ENCODE results near the gene BAHCC1. TPM values are rescaled to one million over a fixed set of nuclear protein-coding genes. Genes with fewer than 3 reads are reported as not detected.

Gene BAHCC1
- total RNA-seq, 2 experiments from 2014 or later = 0.87 to 0.91 TPM

DNA sequence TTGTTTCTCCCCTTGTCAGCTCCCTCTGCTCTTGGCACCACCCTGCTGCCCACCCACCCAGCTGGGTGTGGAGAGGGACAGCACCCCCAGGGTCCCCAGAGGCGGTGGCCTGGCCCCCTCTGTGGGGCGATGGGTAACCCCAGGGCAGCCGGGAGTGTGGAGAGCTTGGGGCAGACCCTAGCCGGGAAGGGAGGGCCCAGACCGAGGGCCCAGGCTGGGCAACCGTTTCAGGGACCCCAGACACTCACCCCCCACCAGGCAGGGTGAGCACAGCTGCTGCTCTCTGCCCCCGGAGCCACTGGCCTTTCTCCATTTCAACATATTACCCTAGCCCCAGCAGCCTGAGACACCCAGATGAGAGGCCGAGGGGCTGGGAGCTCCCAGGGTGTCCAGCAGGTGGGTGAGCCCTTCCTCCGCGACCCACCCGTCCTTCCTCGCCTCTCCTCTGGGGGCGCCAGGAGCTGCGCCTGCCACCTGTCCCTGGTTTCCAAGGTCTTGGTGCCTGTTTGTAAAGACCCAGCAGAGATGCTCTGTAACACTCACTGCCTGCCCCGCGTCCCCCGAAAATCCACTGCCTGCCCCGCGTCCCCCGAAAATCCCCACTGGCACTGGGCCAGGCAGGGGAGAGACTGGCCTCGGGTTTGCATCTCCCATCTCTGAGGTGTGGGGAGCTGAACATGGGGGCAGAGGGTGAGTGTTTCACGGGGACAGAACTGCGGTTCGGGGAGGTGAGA lies 45.4 kb downstream of the BAHCC1 start:
- H3K36me3 Mint-ChIP-seq (ENCODE audit: low read depth) = no peaks in the 10 kb centered on the region
- H3K4me3 Mint-ChIP-seq = no peak overlapping the region
- H3K9me3 Mint-ChIP-seq (ENCODE audit: insufficient read depth) = no peaks in the 10 kb centered on the region
- no peaks in the 10 kb centered on the region for H3K27me3 Mint-ChIP-seq (ENCODE audit: low read depth)
- H3K4me1 Mint-ChIP-seq (ENCODE audit: low read depth) = peaks cover 11% of the 10 kb centered on the region
- DNase-seq (no peak), ATAC-seq (no peak)
- ChIA-PET CTCF (interaction anchor here (0.8 to 2.4 kb wide), 4 partner anchors 11 to 44 kb away, joined by 3 to 10 read pairs (median 4); no protein-coding TSS in a partner anchor), POLR2A (interaction anchor here (1.6 kb wide), 1 partner anchor 44 kb away, joined by 3 read pairs; no protein-coding TSS in a partner anchor)
- H3K27ac Mint-ChIP-seq = no peak overlapping the region

DNA sequence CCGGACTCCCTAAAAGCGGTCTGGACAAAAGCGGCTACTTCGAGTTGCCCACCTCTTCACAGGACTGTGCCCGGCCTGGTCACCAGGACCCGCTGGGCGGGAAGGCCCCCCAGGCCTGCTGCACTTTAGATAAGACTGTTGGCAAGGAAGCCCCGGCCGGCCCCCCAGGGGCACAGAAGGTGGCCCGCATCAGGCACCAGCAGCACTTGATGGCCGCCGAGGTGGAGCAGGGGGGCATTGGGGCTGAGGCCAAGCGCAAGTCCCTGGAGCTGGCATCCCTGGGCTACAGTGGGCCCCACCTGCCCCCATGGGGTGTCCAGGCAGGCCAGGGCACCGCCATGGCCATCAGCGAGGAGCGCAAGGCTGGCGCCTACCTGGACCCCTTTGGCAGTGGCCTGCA lies 47.5 kb downstream of the BAHCC1 start:
- Mint-ChIP-seq H3K27me3 (ENCODE audit: low read depth) (no peaks in the 10 kb centered on the region), H3K4me1 (ENCODE audit: low read depth) (peaks cover 11% of the 10 kb centered on the region), H3K9me3 (ENCODE audit: insufficient read depth) (no peaks in the 10 kb centered on the region), H3K36me3 (ENCODE audit: low read depth) (no peaks in the 10 kb centered on the region), H3K4me3 (no peak overlapping the region), H3K27ac (no peak overlapping the region)
- DNase-seq (no peak), ATAC-seq (no peak)
- CTCF ChIA-PET = no interaction called here
- POLR2A ChIA-PET = no interaction called here

DNA sequence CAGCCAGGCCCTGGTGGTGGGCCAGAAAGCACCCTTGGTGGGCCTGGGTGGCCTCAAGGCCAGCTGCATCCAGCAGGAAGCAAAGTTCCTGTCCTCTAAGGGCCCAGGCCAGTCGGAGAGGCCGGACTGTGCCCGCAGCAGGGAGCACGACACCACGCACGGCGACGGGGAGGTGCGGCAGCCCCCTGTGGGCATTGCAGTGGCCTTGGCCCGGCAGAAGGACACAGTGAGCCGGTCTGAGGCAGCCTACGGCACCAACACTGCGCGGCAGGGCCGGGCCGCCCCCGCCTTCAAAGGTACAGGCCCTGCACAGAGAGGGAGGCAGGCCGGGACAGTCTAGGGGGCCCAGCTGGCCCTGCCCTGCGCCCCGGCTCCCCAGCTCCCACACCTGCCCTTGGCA lies 48.0 kb downstream of the BAHCC1 start:
- ChIA-PET POLR2A (no interaction called here), CTCF (no interaction called here)
- Mint-ChIP-seq H3K9me3 (ENCODE audit: insufficient read depth) (no peaks in the 10 kb centered on the region), H3K36me3 (ENCODE audit: low read depth) (no peaks in the 10 kb centered on the region), H3K4me3 (no peak overlapping the region), H3K27me3 (ENCODE audit: low read depth) (no peaks in the 10 kb centered on the region), H3K27ac (no peak overlapping the region), H3K4me1 (ENCODE audit: low read depth) (peaks cover 11% of the 10 kb centered on the region)
- no peak for DNase-seq
- ATAC-seq = no peak

DNA sequence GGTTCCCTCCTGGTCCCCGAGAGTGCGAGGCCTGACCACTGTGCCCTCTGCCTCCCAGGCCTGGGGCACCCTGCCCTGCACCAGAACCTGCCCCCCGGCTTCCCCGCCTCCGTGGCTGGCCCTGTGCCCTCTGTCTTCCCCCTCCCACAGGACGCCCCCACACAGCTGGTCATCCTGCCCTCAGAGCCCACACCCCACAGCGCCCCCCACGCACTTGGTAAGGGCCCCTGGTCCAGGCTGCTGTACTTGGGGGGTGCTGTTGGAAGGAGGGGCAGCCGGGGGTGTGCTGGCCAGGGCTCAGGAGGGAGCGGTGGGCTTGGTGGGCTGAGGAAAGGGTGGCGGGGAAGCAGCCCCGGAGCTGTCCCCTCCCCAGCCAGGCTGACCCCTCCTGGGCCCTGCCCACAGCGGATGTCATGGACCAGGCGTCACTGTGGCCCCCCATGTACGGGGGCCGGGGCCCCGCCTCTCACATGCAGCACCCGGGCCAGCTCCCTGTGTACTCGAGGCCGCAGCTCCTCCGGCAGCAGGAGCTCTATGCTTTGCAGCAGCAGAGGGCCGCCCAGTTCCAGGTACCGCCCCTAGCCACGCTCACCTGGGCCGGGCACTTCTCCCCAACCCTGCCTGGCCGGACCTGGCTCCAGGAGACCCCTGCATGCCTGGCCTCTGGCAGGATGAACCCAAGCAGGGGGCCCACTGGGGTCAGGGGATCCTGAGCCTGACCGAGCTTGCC lies 49.5 kb downstream of the BAHCC1 start:
- Mint-ChIP-seq H3K4me1 (ENCODE audit: low read depth) (peaks cover under 1% of the 10 kb centered on the region), H3K27me3 (ENCODE audit: low read depth) (no peaks in the 10 kb centered on the region)
- CTCF ChIA-PET = no interaction called here

DNA sequence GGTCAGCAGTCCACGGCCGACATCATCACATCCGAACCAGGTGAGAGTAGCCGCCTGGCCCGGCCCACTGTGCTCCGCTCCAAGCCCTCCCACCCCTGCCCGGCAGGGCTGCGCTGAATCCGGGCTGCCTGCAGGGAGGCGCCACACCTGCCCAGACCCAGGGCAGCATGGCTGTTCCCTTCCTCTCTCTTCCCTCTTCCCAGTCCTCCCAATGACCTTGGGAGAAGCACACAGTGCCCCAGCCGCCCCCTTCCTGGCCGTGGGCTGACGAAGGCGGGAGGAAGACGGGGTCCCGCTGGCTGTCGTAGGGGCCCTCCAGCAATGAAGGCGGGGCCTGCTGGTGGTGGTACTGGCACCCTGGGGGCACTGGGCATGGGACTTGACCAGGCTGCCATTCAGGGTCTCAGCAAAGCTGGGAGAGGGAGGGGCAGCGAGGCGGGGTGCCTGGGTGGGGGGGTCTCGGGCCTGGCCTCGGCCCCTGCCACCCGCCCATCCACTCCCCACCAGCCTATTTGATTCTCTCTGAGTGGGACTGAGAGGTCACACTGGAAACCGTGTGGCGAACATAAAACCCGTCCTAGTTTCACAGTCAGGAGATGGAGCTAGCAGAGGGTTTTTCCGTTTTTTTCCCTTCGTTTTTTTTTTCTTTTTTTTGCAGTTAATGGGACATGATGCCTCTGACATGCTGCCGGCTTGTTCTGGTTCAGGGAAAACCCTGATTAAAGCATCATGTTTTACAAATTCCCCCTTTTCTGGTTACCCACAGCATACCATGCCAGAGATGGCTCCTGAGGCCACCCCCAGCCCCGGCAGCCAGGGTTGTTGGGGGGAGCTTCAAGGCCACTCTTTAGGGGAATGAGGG lies 50.6 kb downstream of the BAHCC1 start:
- POLR2A ChIA-PET = no interaction called here
- CTCF ChIA-PET = no interaction called here
- no peak overlapping the region for H3K27ac Mint-ChIP-seq
- no peaks in the 10 kb centered on the region for H3K36me3 Mint-ChIP-seq (ENCODE audit: low read depth)
- no peaks in the 10 kb centered on the region for H3K4me1 Mint-ChIP-seq (ENCODE audit: low read depth)
- no peak for ATAC-seq
- H3K9me3 Mint-ChIP-seq (ENCODE audit: insufficient read depth) = no peaks in the 10 kb centered on the region
- no peaks in the 10 kb centered on the region for H3K27me3 Mint-ChIP-seq (ENCODE audit: low read depth)
- H3K4me3 Mint-ChIP-seq = no peak overlapping the region
- DNase-seq = no peak

More for the DNA sequence above, 49.5 kb downstream of the BAHCC1 start:
- DNase-seq = no peak
- Mint-ChIP-seq H3K27ac (no peak overlapping the region), H3K4me3 (no peak overlapping the region), H3K9me3 (ENCODE audit: insufficient read depth) (no peaks in the 10 kb centered on the region), H3K36me3 (ENCODE audit: low read depth) (no peaks in the 10 kb centered on the region)
- no peak for ATAC-seq
- POLR2A ChIA-PET = no interaction called here

DNA sequence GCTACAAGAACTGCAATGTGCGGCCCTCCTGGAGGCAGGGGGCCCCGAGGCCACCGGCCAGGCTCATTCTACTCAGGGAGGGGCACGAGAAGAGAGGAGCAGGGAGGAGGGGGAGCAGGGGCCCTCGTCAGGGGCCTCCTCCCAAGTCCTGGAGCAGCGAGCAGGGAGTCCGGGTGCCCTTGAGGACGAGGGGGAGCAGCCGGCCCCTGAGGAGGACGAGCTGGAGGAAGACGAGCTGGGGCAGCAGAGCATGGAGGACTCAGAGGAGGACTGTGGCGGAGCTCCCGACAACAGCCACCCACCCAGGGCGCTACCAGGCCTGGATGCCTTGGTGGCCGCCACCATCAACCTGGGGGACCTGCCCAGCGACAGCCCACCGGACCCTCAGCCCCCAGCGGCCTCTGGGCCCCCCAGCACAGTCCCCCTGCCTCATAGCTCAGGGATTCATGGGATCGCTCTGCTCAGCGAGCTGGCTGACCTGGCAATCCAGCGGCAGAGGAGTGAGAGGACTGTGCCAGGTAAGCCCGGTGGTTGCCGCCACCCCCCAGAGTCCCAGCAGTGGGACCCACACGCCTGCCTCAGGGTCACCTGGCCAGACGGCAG lies 52.2 kb downstream of the BAHCC1 start:
- no peak for ATAC-seq
- CTCF ChIA-PET = no interaction called here

DNA sequence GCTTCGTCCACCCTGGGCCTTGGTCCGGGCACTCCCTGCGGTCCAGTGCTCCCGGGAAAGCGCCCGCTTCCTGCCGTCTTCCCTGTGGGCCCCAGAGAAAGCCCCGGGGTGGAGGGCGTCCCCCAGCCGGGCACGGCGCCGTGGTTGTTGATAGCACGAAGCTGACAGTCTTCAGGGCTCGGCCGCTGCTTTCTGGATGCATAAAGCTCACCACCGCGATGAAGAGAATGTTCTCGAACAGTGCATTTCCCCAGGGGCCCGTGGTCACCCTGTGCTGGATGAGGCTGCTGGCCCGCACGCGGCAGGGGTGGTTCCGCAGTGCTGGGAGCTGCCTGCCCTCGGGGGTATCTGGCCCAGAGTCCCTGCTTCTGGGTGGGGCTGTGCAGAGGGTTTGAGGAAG lies 53.2 kb downstream of the BAHCC1 start:
- no peaks in the 10 kb centered on the region for H3K9me3 Mint-ChIP-seq (ENCODE audit: insufficient read depth)
- H3K4me3 Mint-ChIP-seq = no peak overlapping the region
- DNase-seq (no peak), ATAC-seq (no peak)
- no peaks in the 10 kb centered on the region for H3K36me3 Mint-ChIP-seq (ENCODE audit: low read depth)
- ChIA-PET POLR2A (no interaction called here), CTCF (no interaction called here)
- peaks cover 6% of the 10 kb centered on the region for H3K4me1 Mint-ChIP-seq (ENCODE audit: low read depth)
- no peak overlapping the region for H3K27ac Mint-ChIP-seq
- no peaks in the 10 kb centered on the region for H3K27me3 Mint-ChIP-seq (ENCODE audit: low read depth)

More for the DNA sequence above, 52.2 kb downstream of the BAHCC1 start:
- no peak for DNase-seq
- POLR2A ChIA-PET = no interaction called here
- H3K27ac Mint-ChIP-seq = no peak overlapping the region
- H3K4me1 Mint-ChIP-seq (ENCODE audit: low read depth) = no peaks in the 10 kb centered on the region
- H3K36me3 Mint-ChIP-seq (ENCODE audit: low read depth) = no peaks in the 10 kb centered on the region
- no peaks in the 10 kb centered on the region for H3K27me3 Mint-ChIP-seq (ENCODE audit: low read depth)
- H3K9me3 Mint-ChIP-seq (ENCODE audit: insufficient read depth) = no peaks in the 10 kb centered on the region
- no peak overlapping the region for H3K4me3 Mint-ChIP-seq

DNA sequence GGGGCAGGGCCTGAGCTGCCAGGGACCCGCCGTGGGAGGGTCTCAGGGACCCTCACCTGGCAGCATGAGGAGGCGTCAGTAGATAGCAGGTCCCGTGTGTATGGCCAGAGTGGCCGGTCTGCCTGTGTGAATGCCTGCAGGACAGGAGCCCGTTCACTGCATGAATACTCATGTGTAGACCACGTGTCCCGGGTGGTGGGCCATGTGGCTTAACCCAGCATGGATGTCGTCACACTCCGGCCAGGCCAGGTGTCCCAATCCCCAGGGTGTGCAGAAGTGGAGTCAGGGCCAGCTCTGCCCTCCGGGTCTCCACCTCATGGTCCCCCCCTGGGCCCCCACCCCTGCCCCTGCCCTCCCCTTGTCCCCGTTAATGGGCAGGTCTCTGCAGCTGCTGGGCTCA lies 53.7 kb downstream of the BAHCC1 start:
- DNase-seq (no peak), ATAC-seq (no peak)
- POLR2A ChIA-PET = no interaction called here
- Mint-ChIP-seq H3K4me3 (no peak overlapping the region), H3K36me3 (ENCODE audit: low read depth) (no peaks in the 10 kb centered on the region), H3K4me1 (ENCODE audit: low read depth) (peaks cover 11% of the 10 kb centered on the region), H3K27me3 (ENCODE audit: low read depth) (no peaks in the 10 kb centered on the region), H3K9me3 (ENCODE audit: insufficient read depth) (no peaks in the 10 kb centered on the region), H3K27ac (no peak overlapping the region)
- CTCF ChIA-PET = no interaction called here

DNA sequence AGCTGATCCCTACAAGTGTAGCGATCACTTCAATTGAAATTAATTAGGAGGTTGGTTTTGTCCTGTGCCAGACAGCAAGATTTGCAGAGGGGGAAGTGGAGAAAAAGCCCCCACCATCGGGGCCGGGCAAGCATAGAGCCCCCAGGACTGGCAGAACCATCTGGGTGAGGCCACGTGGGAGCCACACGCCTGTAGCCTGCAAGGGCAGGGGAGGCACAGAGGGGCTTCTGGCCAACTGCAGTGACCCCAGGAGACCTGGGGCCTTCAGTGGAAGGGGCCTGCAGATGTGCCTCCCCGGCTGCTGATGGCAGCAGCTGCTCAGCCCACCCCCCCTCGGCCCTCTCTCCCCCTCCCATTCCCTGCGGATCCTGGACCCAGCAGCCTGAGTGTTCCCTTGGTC lies 54.1 kb downstream of the BAHCC1 start:
- ChIA-PET POLR2A (no interaction called here), CTCF (no interaction called here)
- peaks cover 14% of the 10 kb centered on the region for H3K4me1 Mint-ChIP-seq (ENCODE audit: low read depth)
- H3K4me3 Mint-ChIP-seq = no peak overlapping the region
- ATAC-seq = no peak
- no peaks in the 10 kb centered on the region for H3K36me3 Mint-ChIP-seq (ENCODE audit: low read depth)
- H3K9me3 Mint-ChIP-seq (ENCODE audit: insufficient read depth) = no peaks in the 10 kb centered on the region
- H3K27me3 Mint-ChIP-seq (ENCODE audit: low read depth) = no peaks in the 10 kb centered on the region
- H3K27ac Mint-ChIP-seq = no peak overlapping the region
- no peak for DNase-seq

DNA sequence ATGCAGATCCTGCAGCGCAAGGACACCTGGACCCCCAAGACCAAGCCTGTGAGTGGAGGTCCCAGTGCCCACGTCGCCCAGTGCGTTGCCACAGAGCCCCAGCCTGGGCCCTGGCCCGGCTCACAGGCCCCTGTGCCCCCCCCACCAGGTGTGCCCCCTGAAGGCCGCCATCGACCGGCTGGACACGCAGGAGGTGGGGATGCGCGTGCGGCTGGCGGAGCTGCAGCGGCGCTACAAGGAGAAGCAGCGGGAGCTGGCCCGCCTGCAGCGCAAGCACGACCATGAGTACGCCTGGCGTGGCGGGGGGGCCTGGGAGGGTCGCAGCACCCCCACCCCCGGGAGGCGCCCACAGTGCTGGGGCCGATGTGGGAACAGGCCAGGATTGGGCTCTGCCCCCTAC lies 56.6 kb downstream of the BAHCC1 start:
- DNase-seq (no peak), ATAC-seq (no peak)
- ChIA-PET POLR2A (no interaction called here), CTCF (no interaction called here)
- no peak overlapping the region for H3K4me3 Mint-ChIP-seq
- H3K27ac Mint-ChIP-seq = no peak overlapping the region
- no peaks in the 10 kb centered on the region for H3K9me3 Mint-ChIP-seq (ENCODE audit: insufficient read depth)
- H3K4me1 Mint-ChIP-seq (ENCODE audit: low read depth) = peaks cover 21% of the 10 kb centered on the region
- no peaks in the 10 kb centered on the region for H3K36me3 Mint-ChIP-seq (ENCODE audit: low read depth)
- no peaks in the 10 kb centered on the region for H3K27me3 Mint-ChIP-seq (ENCODE audit: low read depth)

DNA sequence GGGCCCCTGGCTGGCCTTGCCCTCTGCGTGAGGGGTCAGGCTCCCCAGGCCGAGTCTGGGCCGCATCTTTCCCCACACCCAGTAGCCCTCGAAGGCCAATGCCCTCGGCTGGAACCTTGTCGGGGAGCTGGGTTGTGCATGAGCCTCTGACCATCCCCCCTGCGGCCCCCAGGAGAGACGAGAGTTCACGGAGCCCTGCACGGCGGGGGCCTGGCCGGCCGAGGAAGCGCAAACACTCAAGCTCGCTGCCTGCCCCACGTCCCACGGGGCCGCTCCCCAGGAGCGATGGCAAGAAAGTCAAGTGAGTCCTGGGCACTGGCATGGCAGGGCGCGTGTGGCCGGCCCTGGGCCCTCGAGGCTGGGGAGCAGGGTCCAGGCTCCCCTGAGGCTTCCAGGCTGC lies 57.3 kb downstream of the BAHCC1 start:
- peaks cover 24% of the 10 kb centered on the region for H3K4me1 Mint-ChIP-seq (ENCODE audit: low read depth)
- H3K9me3 Mint-ChIP-seq (ENCODE audit: insufficient read depth) = no peaks in the 10 kb centered on the region
- no peak for DNase-seq
- H3K27me3 Mint-ChIP-seq (ENCODE audit: low read depth) = no peaks in the 10 kb centered on the region
- ChIA-PET POLR2A (interaction anchor here (0.7 kb wide), 1 partner anchor 361 kb away, joined by 3 read pairs; no protein-coding TSS in a partner anchor), CTCF (no interaction called here)
- no peak overlapping the region for H3K27ac Mint-ChIP-seq
- ATAC-seq = no peak
- no peak overlapping the region for H3K4me3 Mint-ChIP-seq
- H3K36me3 Mint-ChIP-seq (ENCODE audit: low read depth) = no peaks in the 10 kb centered on the region

Data from activated CD8-positive, alpha-beta T cell treated with anti-CD3 and anti-CD28 coated beads, Interleukin-2, amount 10 ng/mL, durations not matched to agents 7 days and 5 days (primary cell).